Neutrophil (primary cell): ENCODE measurements around the gene PHF20.

Experiments used
- H3K27ac ChIP-seq: fragments of 200-600 bp; sonication (generic); 2 replicates; pipeline ENCODE4 v1.5.1; 2016; ENCODE audit warnings: mild to moderate bottlenecking, moderate library complexity
- H3K27me3 ChIP-seq: fragments of 200-600 bp; sonication (generic); 2 replicates; pipeline ENCODE4 v1.6.0; 2016; ENCODE audit warnings: mild to moderate bottlenecking
- H3K36me3 ChIP-seq: fragments of 200-600 bp; sonication (generic); 2 replicates; pipeline ENCODE4 v1.5.1; 2017
- H3K4me1 ChIP-seq, 2 experiments: fragments of 200-600 bp in 1 of 2; sonication (generic) in 1 of 2; 1 replicate in 1 of 2; 2 replicates in 1 of 2; pipeline versions ENCODE4 v1.5.1 to v1.6.1; 2013 to 2016; ENCODE audit warnings: low read depth in 1 of 2, low read length in 1 of 2, mild to moderate bottlenecking in 1 of 2, moderate library complexity in 1 of 2; ENCODE audit not compliant: control insufficient read depth in 1 of 2, insufficient read depth in 1 of 2
- H3K4me3 ChIP-seq, 2 experiments: fragments of 200-600 bp in 1 of 2; sonication (generic) in 1 of 2; 1 replicate in 1 of 2; 2 replicates in 1 of 2; pipeline ENCODE4 v1.5.1; 2013 to 2016; ENCODE audit warnings: low read depth in 1 of 2, low read length in 1 of 2, mild to moderate bottlenecking in 1 of 2, moderate library complexity in 1 of 2
- H3K9me3 ChIP-seq: fragments of 200-600 bp; sonication (generic); 2 replicates; pipeline ENCODE4 v1.5.1; 2016
- TF ChIP-seq, protein P1 (sequence below): fragments of 200-600 bp; sonication (generic); IDR thresholded peaks from 2 replicates; pipeline ENCODE4 v1.5.1; 2016; ENCODE audit warnings: antibody characterized with exemption

The PHF20 gene

DNA sequence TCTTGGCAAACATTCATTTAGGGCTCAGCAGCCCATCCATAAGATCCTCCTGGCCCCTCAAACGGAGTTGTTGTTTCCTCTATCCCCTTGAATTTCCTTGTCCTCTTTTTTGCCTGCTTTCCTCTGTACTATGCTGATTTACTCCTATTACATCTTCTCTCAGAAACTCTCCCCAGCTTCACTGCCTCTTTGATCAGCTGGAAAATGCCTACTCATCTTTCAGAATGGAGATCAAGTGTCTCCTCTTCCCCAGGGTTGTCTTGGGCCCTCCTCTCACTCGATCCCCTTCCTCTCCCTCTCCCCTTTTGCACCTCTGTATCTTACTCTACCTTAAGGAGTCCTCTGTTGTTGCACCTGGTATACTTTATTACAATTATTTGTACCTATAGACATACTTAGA lies 60.2 kb downstream of the PHF20 start:
- Histone ChIP-seq H3K4me1 (no peaks in the 10 kb centered on the region), H3K9me3 (no peaks in the 10 kb centered on the region), H3K4me3 (no peak overlapping the region), H3K27ac (no peak overlapping the region), H3K27me3 (no peaks in the 10 kb centered on the region), H3K36me3 (peaks cover 5% of the 10 kb centered on the region)
- TF ChIP-seq, protein P1, sequence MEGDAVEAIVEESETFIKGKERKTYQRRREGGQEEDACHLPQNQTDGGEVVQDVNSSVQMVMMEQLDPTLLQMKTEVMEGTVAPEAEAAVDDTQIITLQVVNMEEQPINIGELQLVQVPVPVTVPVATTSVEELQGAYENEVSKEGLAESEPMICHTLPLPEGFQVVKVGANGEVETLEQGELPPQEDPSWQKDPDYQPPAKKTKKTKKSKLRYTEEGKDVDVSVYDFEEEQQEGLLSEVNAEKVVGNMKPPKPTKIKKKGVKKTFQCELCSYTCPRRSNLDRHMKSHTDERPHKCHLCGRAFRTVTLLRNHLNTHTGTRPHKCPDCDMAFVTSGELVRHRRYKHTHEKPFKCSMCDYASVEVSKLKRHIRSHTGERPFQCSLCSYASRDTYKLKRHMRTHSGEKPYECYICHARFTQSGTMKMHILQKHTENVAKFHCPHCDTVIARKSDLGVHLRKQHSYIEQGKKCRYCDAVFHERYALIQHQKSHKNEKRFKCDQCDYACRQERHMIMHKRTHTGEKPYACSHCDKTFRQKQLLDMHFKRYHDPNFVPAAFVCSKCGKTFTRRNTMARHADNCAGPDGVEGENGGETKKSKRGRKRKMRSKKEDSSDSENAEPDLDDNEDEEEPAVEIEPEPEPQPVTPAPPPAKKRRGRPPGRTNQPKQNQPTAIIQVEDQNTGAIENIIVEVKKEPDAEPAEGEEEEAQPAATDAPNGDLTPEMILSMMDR = no peak

DNA sequence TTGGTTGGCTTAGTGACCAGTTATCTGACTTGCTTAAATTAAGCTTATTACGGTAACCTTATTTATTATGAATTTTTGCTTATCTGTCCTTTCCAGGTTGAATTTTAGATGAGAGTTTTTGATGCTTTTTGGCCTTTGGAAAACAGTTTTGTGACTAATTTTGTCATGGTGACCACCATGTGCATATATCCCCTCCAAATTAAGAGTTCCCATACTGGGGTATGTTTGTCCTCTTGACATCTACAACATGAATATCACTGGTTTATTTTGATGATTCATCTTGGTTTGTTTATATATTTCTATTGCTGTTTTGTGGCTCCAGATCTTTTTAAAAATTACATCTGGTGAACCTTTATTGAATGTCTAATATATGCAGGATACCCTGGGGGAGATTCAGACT lies 61.4 kb downstream of the PHF20 start:
- H3K9me3 ChIP-seq = no peaks in the 10 kb centered on the region
- no peak overlapping the region for H3K27ac ChIP-seq
- no peaks in the 10 kb centered on the region for H3K4me1 ChIP-seq
- no peaks in the 10 kb centered on the region for H3K27me3 ChIP-seq
- no peak overlapping the region for H3K4me3 ChIP-seq
- TF ChIP-seq, protein P1 = no peak
- H3K36me3 ChIP-seq = no peaks in the 10 kb centered on the region

DNA sequence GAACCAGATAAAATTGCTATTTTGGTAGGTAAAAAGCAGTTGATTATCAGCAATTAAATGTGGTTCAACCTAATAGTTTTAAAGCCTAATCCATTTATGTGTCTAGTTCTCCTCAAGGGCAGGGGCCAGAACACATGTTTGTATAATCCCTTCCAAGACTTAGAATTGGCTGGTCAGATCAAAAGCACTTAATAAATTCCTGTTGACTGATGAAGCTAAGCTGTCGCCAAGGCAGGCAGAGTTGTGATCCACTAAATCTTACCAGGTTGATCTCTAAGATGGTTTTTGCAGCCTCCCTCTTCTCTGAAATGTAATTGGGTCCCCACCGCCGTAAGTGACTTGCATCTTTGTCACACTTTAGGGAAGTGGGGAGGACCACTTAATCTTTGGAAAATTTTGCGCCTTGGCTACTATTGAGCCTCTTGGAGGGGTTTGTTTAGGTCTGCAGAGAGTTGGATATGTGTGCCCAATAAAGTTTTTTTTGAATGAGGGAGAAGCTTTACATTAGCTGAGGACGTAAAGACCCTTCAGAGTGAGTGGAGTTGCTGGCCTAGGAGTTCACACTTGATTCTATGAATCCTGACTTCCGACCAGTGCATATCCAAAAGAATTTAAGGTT lies 65.9 kb downstream of the PHF20 start:
- no peaks in the 10 kb centered on the region for H3K9me3 ChIP-seq
- H3K27ac ChIP-seq = peak overlapping the region; percentile 7
- H3K4me1 ChIP-seq = no peaks in the 10 kb centered on the region
- TF ChIP-seq, protein P1 = no peak
- H3K27me3 ChIP-seq = no peaks in the 10 kb centered on the region
- no peak overlapping the region for H3K4me3 ChIP-seq
- peaks cover 1% of the 10 kb centered on the region for H3K36me3 ChIP-seq

DNA sequence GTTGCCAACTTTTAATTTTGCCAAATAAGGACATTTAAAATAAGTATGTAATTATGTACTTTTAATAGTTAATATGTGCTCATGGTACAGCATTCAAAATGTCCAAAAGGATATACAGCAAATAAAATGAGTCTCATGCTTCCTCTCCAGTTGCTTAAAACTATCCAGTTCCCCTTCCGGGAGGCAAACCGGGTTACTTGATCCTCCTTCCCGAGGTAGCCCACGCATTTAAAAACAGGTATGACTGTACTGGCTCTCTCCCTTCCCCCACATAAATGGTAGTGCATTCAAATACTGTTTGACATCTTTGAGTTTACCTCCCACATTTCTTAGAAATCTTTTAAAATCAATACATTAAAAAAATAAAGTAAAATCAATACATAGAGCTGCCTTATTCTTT lies 66.4 kb downstream of the PHF20 start:
- Histone ChIP-seq H3K4me3 (no peak overlapping the region), H3K27me3 (no peaks in the 10 kb centered on the region), H3K27ac (no peak overlapping the region), H3K36me3 (peaks cover 7% of the 10 kb centered on the region), H3K9me3 (no peaks in the 10 kb centered on the region), H3K4me1 (no peaks in the 10 kb centered on the region)
- TF ChIP-seq, protein P1 = no peak

DNA sequence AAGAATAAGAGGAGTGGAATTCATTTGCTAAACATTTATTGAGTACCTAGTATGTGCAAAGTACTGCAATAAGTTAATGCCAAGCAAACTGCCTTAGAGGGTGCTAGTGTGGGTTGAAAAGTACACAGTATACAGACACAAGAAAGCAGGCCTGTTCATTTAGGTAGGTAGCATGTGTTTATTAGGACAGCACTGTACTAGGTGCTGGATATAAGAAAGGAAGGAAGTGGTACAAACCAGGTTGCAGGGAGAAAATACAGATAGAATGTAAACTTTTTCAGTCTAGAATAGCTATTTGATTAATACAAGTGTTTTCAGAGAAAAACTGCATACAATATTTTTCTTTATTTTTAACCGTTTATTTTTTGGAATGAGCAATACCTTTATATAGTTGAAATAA lies 68.1 kb downstream of the PHF20 start:
- H3K27ac ChIP-seq = peak overlapping the region; percentile 5
- TF ChIP-seq, protein P1 = no peak
- H3K4me3 ChIP-seq = no peak overlapping the region
- peaks cover 20% of the 10 kb centered on the region for H3K36me3 ChIP-seq
- H3K9me3 ChIP-seq = peaks cover 6% of the 10 kb centered on the region
- no peaks in the 10 kb centered on the region for H3K27me3 ChIP-seq
- no peaks in the 10 kb centered on the region for H3K4me1 ChIP-seq

DNA sequence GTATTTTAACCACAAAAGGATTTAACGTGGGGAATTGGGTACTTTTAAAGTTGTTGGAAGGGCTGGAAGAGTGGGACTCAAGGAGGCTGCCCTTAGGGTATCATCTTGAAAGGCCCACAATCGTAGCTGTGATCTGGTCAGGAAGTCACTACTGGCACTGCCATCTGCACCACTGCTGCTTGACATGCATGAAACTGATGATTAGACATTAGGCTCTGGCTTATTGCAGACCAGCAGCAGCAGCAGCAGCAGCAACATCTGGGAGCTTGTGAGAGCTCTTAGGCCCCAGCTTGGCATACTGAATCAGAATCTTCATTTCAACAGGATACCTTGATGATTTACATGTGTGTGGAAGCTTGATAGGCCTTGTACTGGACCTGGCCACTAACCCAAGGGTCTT lies 68.6 kb downstream of the PHF20 start:
- Histone ChIP-seq H3K4me1 (no peaks in the 10 kb centered on the region), H3K27ac (no peak overlapping the region), H3K4me3 (no peak overlapping the region), H3K9me3 (peaks cover 6% of the 10 kb centered on the region), H3K27me3 (no peaks in the 10 kb centered on the region), H3K36me3 (peaks cover 21% of the 10 kb centered on the region)
- TF ChIP-seq, protein P1 = no peak
